ENCODE measurements around the gene PADI3. TPM values are rescaled to one million over a fixed set of nuclear protein-coding genes. Genes with fewer than 3 reads are reported as not detected.

PADI3 gene
- total RNA-seq, 1 experiment from 2014 or later = 2.5 TPM

DNA sequence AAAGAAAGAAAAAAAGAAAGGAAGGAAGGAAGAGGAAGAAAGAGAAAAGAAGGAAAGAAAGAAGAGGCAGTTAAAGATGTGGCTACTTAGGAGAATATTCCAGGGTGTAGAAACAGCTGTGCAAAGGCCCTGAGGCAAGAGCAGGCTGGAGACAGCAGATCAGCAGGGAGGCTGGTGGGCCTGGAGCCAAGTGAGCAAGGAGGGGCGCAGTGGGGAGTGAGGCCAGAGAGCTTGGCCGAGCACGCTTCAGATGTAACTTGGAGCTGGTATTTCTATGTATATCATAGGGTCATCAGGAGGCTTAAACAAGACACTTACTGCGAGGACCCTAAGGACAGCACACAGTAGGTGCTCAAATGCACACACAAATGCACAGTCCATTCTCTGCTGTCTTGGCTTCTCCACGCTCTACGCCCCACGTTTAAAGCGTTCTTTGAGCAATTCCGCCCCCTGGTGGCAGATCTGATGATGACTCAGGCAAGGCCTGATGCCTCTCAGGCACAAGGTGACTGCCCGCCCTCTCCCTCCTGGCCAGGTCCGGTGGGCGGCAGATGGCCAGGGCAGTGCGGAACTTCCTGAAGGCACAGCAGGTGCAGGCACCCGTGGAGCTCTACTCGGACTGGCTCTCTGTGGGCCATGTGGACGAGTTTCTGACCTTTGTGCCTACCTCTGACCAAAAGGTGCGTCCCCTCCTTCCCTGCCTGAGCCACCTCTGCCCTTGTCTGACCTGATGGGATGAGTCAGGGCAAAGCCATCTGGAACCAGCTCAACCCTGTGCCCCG lies 11.9 kb upstream of the PADI3 start:
- Histone ChIP-seq H4K8ac (replicated peaks; ENCODE audit: insufficient read length, low read depth, low read length) (no peak overlapping the region), H2BK15ac (ENCODE audit: low read depth, low read length) (no peak overlapping the region), H3K18ac (ENCODE audit: insufficient read length, low read depth, low read length) (no peak overlapping the region), H3K23ac (ENCODE audit: insufficient read length, low read depth, low read length) (no peak overlapping the region), H3K79me1 (ENCODE audit: insufficient read depth, low read depth, low read length, poor library complexity, severe bottlenecking) (no peaks in the 10 kb centered on the region), H4K91ac (ENCODE audit: insufficient read length, low read depth, low read length) (no peak overlapping the region), H2BK20ac (ENCODE audit: low read depth, low read length, poor library complexity, severe bottlenecking) (no peak overlapping the region), H2BK12ac (ENCODE audit: insufficient read length, low read depth, low read length) (no peak overlapping the region), H3K56ac (ENCODE audit: insufficient read length, low read depth, low read length) (no peak overlapping the region), H3K4me1 (ENCODE audit: insufficient read depth, low read length) (peaks cover 5% of the 10 kb centered on the region; the same call in 1 of the 2 replicates), H2BK120ac (ENCODE audit: low read depth, low read length, poor library complexity, severe bottlenecking) (no peak overlapping the region), H3K4ac (ENCODE audit: low read depth, low read length) (no peak overlapping the region), H2AK5ac (ENCODE audit: insufficient read length, low read length) (no peak overlapping the region), H3K23me2 (ENCODE audit: insufficient read length, low read depth, low read length, poor library complexity, severe bottlenecking) (peaks cover 4% of the 10 kb centered on the region), H4K5ac (ENCODE audit: insufficient read length, low read depth, low read length) (no peak overlapping the region), H3K14ac (ENCODE audit: insufficient read depth, low read length) (no peak overlapping the region), H3K9ac (ENCODE audit: extremely low read depth, insufficient read length, low read length) (no peak overlapping the region), H3K79me2 (ENCODE audit: insufficient read depth, low read length) (no peaks in the 10 kb centered on the region), H3K27me3 (ENCODE audit: insufficient read depth, low read length) (no peaks in the 10 kb centered on the region; the same call in 1 of the 2 replicates), H3K27ac (ENCODE audit: insufficient read length, low read depth, low read length) (no peak overlapping the region), H3K4me2 (ENCODE audit: insufficient read depth, insufficient read length, low read length) (no peak overlapping the region), H2BK5ac (ENCODE audit: insufficient read length, low read length) (no peak overlapping the region), H4K20me1 (ENCODE audit: control insufficient read depth, insufficient read depth, insufficient read length) (no peaks in the 10 kb centered on the region), H3K9me3 (ENCODE audit: control insufficient read depth, low read depth, low read length) (no peaks in the 10 kb centered on the region), H3T11ph (ENCODE audit: low read length) (no peak overlapping the region), H2AFZ (ENCODE audit: low read length) (no peak overlapping the region)
- no peaks in the 10 kb centered on the region for H3K27me3 Mint-ChIP-seq (ENCODE audit: low read depth)
- TF ChIP-seq CTCF (conservative IDR thresholded peaks at IDR 0.05) = peak; percentile 96
- no peak overlapping the region; a peak in 1 of 7 replicates for H3K27ac Mint-ChIP-seq
- peak; percentile 92 for DNase-seq
- H3K9me3 Mint-ChIP-seq = no peaks in the 10 kb centered on the region
- no peaks in the 10 kb centered on the region for H3K36me3 Mint-ChIP-seq (ENCODE audit: insufficient read depth in 1 of 3, low read depth in 3 of 3)
- no peak overlapping the region for H3K4me3 Mint-ChIP-seq
- H3K4me1 Mint-ChIP-seq = peaks cover 17 to 25% of the 10 kb centered on the region in 2 experiments
- WGBS (ENCODE audit: extremely low coverage, insufficient read length, low lambda C conversion rate) = no CpG with 5 or more reads among the region's 18 CpGs

Measured in H9 (cell line).